ENCODE measurements around the gene TAS1R1. TPM values are rescaled to one million over a fixed set of nuclear protein-coding genes. Genes with fewer than 3 reads are reported as not detected.

TAS1R1 gene
- polyA plus RNA-seq, 1 donor from 2014 or later = not detected

DNA sequence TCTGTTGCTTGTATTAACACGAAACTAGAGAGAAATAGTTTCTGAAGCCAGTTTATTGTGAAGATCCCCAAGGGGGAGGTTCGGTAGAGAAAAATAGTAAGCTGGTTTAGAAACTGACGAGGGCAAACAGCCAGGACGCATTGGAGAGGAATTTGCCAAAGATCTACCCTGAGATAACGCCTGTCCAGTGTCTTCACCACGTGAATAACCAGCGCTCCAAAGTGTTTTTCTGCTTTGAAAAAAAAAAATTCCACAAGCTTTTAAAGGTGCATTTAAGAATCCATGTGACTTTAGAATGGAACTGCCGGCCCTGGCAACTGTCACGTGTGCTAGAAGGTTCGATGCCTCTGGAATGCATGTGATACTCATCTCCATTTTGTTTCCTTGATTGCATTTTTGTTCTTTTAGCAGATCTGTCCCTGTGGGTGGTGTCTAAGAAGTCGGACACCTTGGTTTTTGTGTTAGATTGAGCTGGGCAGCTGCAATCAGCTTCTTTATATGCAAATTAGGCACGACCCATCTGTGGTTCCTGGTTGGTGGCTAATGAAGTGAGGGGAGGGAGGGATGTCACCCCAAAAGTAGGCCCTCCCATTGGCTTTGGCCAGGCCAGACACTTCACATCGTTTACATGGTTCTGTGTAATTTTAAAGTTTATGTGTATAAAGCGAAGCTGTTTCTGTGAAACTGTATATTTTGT, 68.3 kb downstream of the TAS1R1 start:
- no peaks in the 10 kb centered on the region for H4K20me1 ChIP-seq (ENCODE audit: insufficient read depth)
- H3K27ac ChIP-seq (ENCODE audit: low read length) = no peak overlapping the region

More for the DNA sequence above, 68.3 kb downstream of the TAS1R1 start:
- H2AFZ ChIP-seq (ENCODE audit: low read depth, low read length) = no peak overlapping the region
- no peaks in the 10 kb centered on the region for H3K27me3 ChIP-seq (ENCODE audit: insufficient read depth, low read depth, low read length)
- no peak overlapping the region for H3K9ac ChIP-seq (ENCODE audit: low read length)
- no peaks in the 10 kb centered on the region for H3K9me3 ChIP-seq (ENCODE audit: low read length)
- no peaks in the 10 kb centered on the region for H3K9me2 ChIP-seq (ENCODE audit: insufficient read depth, low read length)
- H3K36me3 ChIP-seq (ENCODE audit: insufficient read depth, low read length) = no peaks in the 10 kb centered on the region
- no peak for TF ChIP-seq TAF1 (IDR thresholded peaks at IDR 0.05; ENCODE audit: low read depth)
- TF ChIP-seq, protein P1, sequence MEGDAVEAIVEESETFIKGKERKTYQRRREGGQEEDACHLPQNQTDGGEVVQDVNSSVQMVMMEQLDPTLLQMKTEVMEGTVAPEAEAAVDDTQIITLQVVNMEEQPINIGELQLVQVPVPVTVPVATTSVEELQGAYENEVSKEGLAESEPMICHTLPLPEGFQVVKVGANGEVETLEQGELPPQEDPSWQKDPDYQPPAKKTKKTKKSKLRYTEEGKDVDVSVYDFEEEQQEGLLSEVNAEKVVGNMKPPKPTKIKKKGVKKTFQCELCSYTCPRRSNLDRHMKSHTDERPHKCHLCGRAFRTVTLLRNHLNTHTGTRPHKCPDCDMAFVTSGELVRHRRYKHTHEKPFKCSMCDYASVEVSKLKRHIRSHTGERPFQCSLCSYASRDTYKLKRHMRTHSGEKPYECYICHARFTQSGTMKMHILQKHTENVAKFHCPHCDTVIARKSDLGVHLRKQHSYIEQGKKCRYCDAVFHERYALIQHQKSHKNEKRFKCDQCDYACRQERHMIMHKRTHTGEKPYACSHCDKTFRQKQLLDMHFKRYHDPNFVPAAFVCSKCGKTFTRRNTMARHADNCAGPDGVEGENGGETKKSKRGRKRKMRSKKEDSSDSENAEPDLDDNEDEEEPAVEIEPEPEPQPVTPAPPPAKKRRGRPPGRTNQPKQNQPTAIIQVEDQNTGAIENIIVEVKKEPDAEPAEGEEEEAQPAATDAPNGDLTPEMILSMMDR (IDR thresholded peaks at IDR 0.05; ENCODE audit: poor library complexity, severe bottlenecking) = no peak
- TF ChIP-seq MXI1 (conservative IDR thresholded peaks at IDR 0.05; ENCODE audit: poor library complexity, severe bottlenecking) = no peak
- no peak for TF ChIP-seq REST (IDR thresholded peaks at IDR 0.05; ENCODE audit: borderline replicate concordance)
- TF ChIP-seq POLR2AphosphoS5 (IDR thresholded peaks at IDR 0.05) = no peak
- no peak for TF ChIP-seq SMC3 (conservative IDR thresholded peaks at IDR 0.05; ENCODE audit: poor library complexity)
- no peak for TF ChIP-seq EZH2 (IDR thresholded peaks at IDR 0.05; ENCODE audit: borderline replicate concordance, insufficient read depth, low read length, poor library complexity, severe bottlenecking)
- no peak for TF ChIP-seq EP300 (conservative IDR thresholded peaks at IDR 0.05; ENCODE audit: poor library complexity, severe bottlenecking)
- TF ChIP-seq RAD21 (conservative IDR thresholded peaks at IDR 0.05) = no peak
- no peak overlapping the region for H3K4me2 ChIP-seq (ENCODE audit: low read length)
- H3K4me3 ChIP-seq (ENCODE audit: low read length) = no peak overlapping the region
- H3F3A ChIP-seq (ENCODE audit: insufficient read depth, low read length, poor library complexity, severe bottlenecking) = no peaks in the 10 kb centered on the region
- H3K79me2 ChIP-seq (replicated peaks; ENCODE audit: insufficient read depth, low read length) = peaks cover 17% of the 10 kb centered on the region

Measured in neural cell (in vitro differentiated cells).